ENCODE data around the gene SEMA4B.
"Not testable (repeated sequence)": the region's sequence is repeated elsewhere in the genome, so short reads cannot be mapped to it uniquely, and the experiment has no call there.

Gene SEMA4B

GRCh38 chr15:90181776-90182175 is 19.4 kb upstream of the SEMA4B start:
- DNase-seq = no peak

GRCh38 chr15:90184119-90184785 is 16.9 kb upstream of the SEMA4B start:
- DNase-seq = peak; percentile 22

DNA sequence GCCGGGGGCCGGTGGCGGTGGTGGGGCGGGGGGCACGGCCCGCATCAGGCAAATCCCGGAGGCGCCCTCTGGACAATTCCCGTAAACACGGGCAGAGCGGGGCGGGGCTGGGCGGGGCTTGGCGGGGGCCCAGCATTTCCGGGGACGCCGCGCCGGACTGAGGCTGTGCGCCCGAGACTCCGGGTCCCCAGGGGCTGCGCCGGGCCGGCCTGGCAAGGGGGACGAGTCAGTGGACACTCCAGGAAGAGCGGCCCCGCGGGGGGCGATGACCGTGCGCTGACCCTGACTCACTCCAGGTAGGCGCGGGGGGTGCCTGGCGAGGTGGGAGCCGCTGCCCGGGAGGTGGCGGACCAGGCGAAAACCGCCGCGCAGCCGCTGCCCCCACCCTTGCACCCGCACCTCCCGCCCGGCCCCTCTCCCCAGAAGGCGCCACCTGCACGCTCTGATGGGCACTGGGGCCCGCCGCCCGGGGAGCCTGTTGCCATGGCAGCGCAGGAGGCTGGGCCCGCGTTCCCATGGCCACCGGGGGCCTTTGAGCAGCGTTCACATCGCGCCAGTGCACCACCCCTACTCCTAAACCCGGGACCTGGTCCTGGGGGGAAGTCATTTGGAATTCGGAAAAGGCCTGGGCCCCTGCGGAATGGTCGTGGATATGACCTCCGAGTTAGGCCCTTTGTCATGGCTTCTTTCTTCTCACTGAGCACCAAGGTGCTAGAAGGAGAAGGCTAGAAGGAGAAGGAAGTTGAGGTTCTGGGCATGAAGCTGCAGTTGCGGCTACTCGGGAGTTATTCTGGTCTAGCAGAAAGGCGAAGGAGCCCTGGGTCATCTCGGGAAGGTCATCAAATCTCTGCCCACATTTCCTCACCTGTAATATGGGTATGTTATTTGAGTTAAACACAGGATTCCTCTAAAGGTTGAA is 16.1 kb upstream of the SEMA4B start:
- DNase-seq = peak; percentile 42

- no peak for DNase-seq
These were observed 13.8 kb upstream of the SEMA4B start for GRCh38 chr15:90187257-90187868.

DNA sequence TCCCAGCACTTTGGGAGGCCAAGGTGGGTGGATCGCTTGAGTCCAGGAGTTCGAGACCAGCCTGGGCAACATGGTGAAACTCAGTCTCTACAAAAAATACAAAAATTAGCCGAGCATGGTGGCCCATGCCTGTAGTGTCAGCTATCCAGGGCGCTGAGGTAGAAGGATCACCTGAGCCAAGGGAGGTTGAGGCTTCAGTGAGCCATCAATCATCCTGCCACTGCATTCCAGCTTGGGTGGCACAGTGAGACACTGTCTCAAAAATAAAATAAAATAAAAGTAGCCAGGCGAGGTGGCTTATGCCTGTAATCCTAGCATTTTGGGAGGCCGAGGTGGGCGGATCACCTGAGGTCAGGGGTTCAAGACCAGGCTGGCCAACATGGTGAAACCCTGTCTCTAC is 13.1 kb upstream of the SEMA4B start:
- not testable (repeated sequence) for DNase-seq

DNA sequence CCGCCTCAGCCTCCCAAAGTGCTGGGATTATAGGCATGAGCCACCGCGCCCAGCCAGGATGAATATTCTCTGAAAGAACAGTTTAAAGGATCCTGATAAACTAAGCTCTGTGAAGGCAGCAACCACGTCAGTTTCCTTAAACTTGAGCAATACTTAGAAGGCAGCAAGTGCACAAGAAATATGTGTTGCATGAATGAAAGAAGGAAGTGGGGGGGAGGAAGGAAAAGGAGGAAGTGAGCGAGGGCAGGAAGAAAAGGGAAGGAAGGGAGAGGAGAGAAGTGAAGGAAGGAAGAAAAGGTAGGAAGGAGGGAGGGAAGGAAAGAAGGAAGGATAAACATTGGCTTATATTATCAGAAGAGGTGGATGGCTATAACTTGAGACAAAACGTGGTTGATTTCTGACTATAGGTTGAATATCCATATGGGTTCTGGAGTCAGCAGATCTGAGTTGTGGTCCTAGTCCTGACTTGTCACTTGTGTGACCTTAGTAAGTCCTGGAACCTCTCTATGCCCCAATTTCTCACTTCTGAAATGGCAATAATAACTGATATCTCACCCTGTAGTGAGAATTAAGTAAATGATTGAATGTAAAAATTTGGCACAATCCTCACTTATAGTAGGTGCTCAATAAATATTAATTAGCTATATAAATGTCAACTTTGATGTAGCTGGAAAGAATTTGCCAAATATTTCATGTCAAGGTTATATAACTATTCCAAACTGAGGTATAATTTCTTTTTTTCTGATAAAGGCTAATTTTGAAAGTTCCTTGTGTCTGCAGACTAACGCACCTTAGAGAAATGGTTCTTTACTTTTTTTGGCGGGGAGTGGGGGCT is 12.0 kb upstream of the SEMA4B start:
- DNase-seq = no peak

DNA sequence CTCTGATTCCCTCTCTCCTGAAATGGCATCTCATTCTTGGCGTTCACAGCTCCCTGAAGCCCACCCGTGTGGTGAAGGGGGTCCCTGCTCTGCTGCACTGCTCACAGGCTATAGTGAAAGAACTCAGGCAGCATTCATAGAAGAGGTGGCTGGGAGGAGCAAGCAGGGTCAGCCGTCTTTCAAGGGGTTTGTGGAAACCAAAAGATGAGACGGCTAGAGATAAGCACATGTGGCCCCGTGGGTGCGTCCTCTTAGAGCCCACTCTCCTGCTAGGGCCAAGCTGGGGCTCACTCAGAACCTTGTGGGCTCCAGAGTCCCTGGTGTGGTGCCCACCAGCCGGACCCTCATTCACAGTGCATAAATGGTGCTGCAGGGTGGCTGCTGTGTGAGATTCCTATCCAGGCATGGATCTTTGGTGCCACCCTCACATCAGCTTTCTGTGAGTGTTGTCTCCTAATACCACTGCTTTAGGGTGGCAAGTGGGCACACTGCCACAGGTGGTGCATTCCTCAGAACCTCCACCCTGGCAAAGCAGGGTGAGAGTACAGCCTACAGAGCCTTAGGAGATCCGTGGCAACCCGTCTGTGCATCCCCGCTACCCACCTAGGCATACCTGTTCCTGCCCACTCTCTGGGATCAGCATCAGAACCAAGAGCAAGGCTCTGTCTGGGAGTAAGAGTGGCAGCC is 11.2 kb upstream of the SEMA4B start:
- DNase-seq = no peak

DNA sequence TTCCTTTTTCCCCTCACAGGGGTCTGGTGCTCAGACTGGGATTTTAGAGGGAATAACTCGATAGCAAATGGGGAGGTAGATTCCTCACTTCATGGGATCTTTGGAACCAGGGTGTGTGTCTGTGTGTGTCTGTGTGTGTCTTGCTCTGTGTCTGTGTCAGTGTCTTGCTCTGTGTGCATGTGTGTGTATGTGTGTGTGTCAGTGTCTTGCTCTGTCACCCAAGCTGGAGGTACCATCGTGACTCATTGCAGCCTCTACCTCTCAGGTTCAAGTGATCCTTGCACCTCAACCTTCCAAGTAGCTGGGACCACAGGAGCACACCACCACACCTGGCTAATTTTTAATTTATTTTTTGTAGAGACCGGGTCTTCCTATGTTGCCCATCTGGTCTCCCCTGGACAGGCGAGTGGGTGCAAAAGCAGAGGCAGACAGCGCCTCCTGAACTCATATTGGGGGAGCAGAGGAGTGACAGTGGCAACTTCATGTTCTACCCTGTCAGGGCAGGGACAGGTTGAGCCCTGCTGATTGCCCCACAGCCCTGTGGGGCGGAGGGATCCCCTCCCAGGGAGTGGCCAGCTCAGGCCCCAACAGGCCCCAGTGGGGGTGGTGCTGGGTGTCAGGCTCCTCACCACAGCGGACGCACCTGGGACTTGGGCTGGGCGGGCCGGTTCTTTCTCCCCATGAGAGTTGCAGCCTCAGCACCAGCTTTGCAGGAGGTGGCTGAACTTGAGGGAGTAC is 10.4 kb upstream of the SEMA4B start:
- DNase-seq = no peak

- no peak for DNase-seq
These were observed 9.8 kb upstream of the SEMA4B start for GRCh38 chr15:90191344-90191687.

DNA sequence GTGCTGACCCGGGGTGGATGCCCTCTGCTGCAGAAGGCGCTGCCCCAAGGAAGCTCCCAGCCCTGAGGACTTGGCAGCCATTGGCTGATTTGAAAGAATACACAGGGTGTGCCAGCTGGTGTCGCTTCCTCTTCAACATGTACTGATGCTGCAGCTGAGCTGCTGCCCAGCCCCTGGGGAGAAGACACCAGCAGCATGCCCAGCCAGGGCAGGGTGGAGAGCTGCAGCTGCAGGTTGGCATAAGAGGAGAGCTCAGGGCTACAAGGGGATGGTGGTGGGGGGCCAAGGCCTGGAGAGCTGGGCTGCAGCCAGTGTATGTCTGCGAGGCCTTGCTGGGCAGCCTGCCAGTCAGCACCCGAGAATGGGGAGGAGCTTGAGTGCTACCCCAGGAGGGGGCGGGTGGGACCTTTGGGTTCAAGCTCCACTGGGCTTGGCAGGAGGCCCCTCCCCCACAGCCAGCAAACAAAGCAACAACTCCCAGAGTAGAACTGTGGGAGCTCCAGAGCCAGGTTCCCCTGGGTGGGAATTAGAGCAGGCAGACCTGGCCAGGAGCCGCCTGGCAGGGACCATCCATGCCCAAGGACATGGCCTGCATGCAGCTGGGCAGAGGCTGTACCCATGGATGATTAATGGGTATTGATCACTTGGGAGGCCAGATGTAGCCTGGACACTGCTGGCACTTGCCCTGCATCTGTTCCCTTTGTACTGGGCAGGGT is 9.2 kb upstream of the SEMA4B start:
- peak; percentile 19 for DNase-seq

- DNase-seq = no peak
These were observed 8.0 kb upstream of the SEMA4B start for GRCh38 chr15:90192961-90193786.

GRCh38 chr15:90194655-90195054 is 6.5 kb upstream of the SEMA4B start:
- no peak for DNase-seq

DNA sequence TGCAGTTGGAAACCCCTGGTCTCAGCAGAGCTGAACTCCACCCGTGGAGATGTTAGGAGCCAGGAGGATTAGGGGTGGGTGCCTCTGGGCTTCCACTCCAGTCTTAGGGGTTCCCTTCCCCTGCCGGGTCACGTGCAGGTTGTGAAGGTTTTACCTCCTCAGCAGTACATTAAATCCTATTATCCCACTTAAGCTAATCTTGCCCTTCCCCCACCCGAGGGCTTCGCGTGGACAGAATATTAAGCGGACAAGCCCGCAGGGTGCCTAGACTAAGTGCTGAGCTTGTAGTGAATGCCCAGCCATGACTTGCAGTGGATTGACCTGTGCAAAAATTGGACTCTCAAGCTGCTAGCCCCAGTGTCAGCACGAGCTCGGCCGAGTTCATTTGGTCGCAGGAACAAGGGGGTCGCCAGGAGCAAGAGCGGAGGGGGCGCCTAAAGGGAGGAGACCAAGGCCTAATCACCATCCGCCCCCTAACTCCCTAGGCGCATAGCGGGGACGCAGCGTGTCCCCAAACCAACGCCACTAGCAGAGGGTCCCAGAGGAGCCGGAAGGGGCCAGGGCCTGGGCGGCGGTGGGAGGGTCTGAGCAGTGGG is 498 bp upstream of the SEMA4B start:
- DNase-seq = no peak

DNA sequence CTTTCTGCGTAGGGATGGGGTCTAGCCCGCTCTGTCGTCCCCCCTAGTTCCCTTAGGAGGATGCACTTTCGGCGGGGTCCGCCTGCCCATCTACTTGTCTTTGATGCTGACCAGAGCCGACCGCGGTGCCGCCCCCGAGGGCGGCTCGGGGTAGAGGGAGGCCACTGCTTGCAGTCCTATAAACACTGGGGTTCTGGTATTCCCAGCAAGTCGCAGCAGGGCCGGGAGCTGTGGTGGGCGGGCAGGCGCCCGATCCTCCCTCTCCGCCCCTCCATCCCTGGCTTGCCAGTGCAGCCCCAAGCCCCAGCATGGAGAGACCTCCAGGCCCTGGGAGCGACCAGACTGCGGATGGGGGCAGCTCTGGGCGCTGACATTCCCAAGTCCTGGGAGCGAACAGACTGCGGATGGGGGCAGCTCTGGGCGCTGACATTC is 830 bp downstream of the SEMA4B start:
- no peak for DNase-seq

DNA sequence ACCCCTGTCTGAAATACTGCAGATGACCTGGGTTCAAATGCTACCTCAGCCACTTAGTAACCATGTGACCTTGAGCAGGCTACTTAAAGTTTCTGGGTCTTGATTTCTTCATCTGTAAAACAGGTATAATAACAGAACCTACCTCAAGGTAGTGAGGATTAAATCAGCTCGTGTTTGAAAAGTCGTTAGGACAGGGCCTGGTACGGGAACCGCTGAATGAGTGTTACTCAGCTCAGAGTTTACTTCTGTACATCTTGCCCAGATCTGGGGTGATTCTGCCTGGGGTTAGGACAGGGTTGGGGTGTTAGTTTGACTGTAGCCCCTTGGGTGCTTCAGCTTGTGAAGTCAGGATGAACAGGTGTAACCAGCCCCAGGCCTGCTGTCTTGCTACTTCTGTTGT is 1.8 kb downstream of the SEMA4B start:
- DNase-seq = no peak

DNA sequence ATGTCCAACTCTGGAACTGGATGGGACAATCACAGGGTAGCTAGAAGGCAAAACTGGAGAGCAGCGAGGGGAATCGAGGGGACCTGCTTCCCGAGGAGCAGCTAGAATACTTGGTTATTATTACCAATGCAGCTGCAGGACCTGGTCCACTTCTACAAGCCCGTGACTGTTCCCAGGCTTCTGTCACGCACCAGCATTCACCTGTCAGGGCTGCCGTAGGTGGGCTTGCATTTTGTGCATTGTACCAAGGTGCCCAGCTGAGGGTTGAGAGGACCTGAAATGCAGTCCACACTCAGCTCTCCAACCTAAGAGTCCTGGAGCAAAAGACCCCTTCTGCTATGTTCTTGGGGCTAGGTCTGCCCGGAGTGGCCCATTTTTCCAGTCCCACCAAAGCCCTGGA is 2.3 kb downstream of the SEMA4B start:
- no peak for DNase-seq

GRCh38 chr15:90203922-90204321 is 2.8 kb downstream of the SEMA4B start:
- no peak for DNase-seq

DNA sequence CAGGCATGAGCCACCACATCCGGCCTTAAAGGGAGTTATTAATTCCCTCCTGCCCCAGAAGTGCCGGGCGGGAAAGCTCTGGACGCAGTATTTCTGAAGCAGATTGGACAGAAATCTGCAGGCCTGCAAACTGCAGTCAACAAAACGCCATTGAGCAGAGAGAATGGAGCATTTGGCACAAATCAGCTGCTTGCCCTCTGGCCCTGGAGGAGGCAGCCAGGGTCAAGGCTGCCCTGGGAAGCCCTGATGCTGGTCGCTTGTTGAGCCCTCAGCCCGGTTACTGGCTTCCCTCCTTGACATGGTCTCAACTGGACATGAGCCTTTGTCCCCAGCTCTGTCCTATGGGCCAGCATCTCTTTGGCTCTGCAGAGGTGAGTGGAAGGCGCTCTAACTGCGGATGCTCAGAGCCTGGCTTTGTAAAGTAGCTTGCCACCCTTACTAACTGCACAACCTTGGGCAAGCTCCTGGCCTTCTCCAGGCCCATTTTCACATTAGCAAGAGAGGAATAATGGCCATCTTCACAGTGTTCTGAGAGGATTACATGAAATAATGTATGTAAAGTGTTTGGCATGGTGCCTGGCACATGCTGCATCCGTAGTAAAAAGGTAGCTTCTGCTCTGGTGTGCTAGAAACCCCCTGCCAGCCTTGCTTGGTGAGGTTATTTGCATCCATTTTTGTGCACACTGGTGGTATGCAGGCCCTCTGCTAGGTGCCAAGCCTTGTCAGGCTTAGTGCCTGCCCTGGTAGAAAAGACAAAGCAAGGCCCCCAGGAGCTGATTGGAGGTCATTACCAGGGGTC is 4.1 kb downstream of the SEMA4B start:
- DNase-seq = no peak

GRCh38 chr15:90205886-90206285 is 4.8 kb downstream of the SEMA4B start:
- no peak for DNase-seq

Data from stimulated activated CD4-positive, alpha-beta T cell treated with anti-CD3 and anti-CD28 coated beads, Interleukin-1b, Interleukin-23, amount 100 ng/mL, for 48 hours (primary cell).